IMR-90 (cell line): ENCODE data around the gene FAT2. TPM values are rescaled to one million over a fixed set of nuclear protein-coding genes. Genes with fewer than 3 reads are reported as not detected.

Source experiments
- ATAC-seq: fragments of 200-7000 bp; cut with Tn5 transposase; 2 replicates; pipeline ENCODE4 v1.9.1; 2020; ENCODE audit warnings: low read depth, mild to moderate bottlenecking, moderate library complexity
- BruUV-seq: library from RNA; stranded (reverse); fragments of 400-500 nt; replicated peaks from 2 replicates; lab custom pipeline; 2021; lab: Mats Ljungman, UMichigan
- CTCF ChIA-PET: fragments of 300-600 bp; formaldehyde crosslinking; extraction: SDS; loops from one replicate; lab custom pipeline; 2021; ENCODE audit warnings: antibody characterized with exemption; lab: Yijun Ruan, JAX
- POLR2A ChIA-PET: fragments of 300-600 bp; sonication (Branson Sonifier 250); formaldehyde crosslinking; loops from one replicate; lab custom pipeline; 2022; ENCODE audit warnings: antibody characterized with exemption; ENCODE audit not compliant: unreplicated experiment; lab: Charles Lee
- DNase-seq: peaks from one replicate; pipeline ENCODE4 v3.0.0; 2013
- H2AFZ ChIP-seq: replicated peaks from 2 replicates; pipeline ENCODE3; 2013; ENCODE audit warnings: low read length, mild to moderate bottlenecking; ENCODE audit not compliant: poor library complexity
- H2AK5ac ChIP-seq: 2 replicates; pipeline ENCODE4 v1.6.1; 2013; ENCODE audit warnings: low read depth, low read length, inconsistent platforms
- H2AK9ac ChIP-seq: replicated peaks from 2 replicates; pipeline ENCODE3; 2013; ENCODE audit warnings: mild to moderate bottlenecking, low read depth, low read length, moderate library complexity; ENCODE audit not compliant: poor library complexity
- H2BK120ac ChIP-seq: 2 replicates; pipeline ENCODE4 v1.6.1; 2013; ENCODE audit warnings: low read depth, low read length, inconsistent platforms
- H2BK15ac ChIP-seq: 3 replicates; pipeline ENCODE4 v1.6.1; 2013; ENCODE audit warnings: low read depth, low read length, inconsistent platforms
- H2BK20ac ChIP-seq: 2 replicates; pipeline ENCODE4 v1.6.1; 2013; ENCODE audit warnings: low read depth, mild to moderate bottlenecking, inconsistent platforms, low read length, moderate library complexity
- H2BK5ac ChIP-seq: 2 replicates; pipeline ENCODE4 v1.6.1; 2013; ENCODE audit warnings: mild to moderate bottlenecking, low read depth, low read length, inconsistent platforms; ENCODE audit not compliant: poor library complexity, severe bottlenecking
- H3K14ac ChIP-seq: replicated peaks from 2 replicates; pipeline ENCODE4 v1.6.1; 2013; ENCODE audit warnings: low read depth, low read length, inconsistent platforms
- H3K18ac ChIP-seq: 2 replicates; pipeline ENCODE4 v1.6.1; 2013; ENCODE audit warnings: low read depth, low read length, control low read depth
- H3K23ac ChIP-seq: 2 replicates; pipeline ENCODE4 v1.6.1; 2013; ENCODE audit warnings: low read depth, low read length, inconsistent platforms
- H3K27ac ChIP-seq: 2 replicates; pipeline ENCODE4 v1.5.1; 2013; ENCODE audit warnings: mild to moderate bottlenecking, control low read depth, low read length; ENCODE audit not compliant: insufficient read depth
- H3K27me3 ChIP-seq: 2 replicates; pipeline ENCODE4 v1.6.1; 2013; ENCODE audit warnings: low read length; ENCODE audit not compliant: control insufficient read depth, insufficient read depth
- H3K36me3 ChIP-seq: 2 replicates; pipeline ENCODE4 v1.6.1; 2013; ENCODE audit warnings: low read length, mixed read lengths; ENCODE audit not compliant: control insufficient read depth, insufficient read depth
- H3K4ac ChIP-seq: 2 replicates; pipeline ENCODE4 v1.6.1; 2013; ENCODE audit warnings: low read depth, low read length, inconsistent platforms
- H3K4me1 ChIP-seq: 2 replicates; pipeline ENCODE4 v1.6.1; 2013; ENCODE audit warnings: low read length, mixed read lengths; ENCODE audit not compliant: control insufficient read depth, insufficient read depth
- H3K4me2 ChIP-seq: 2 replicates; pipeline ENCODE4 v1.6.1; 2013; ENCODE audit warnings: low read depth, mild to moderate bottlenecking, control low read depth, low read length, moderate library complexity
- H3K4me3 ChIP-seq: 2 replicates; pipeline ENCODE4 v1.5.1; 2013; ENCODE audit warnings: low read depth, mild to moderate bottlenecking, control low read depth, low read length, moderate library complexity; ENCODE audit not compliant: insufficient read depth
- H3K56ac ChIP-seq: 2 replicates; pipeline ENCODE4 v1.6.1; 2013; ENCODE audit warnings: low read length, inconsistent platforms; ENCODE audit not compliant: insufficient read depth; ENCODE audit errors: extremely low read depth
- H3K79me1 ChIP-seq, 2 experiments: 2 replicates each; pipeline ENCODE4 v1.6.1; 2013; ENCODE audit warnings: low read length in 2 of 2, inconsistent platforms in 1 of 2, low read depth in 1 of 2
- H3K9ac ChIP-seq: 2 replicates; pipeline ENCODE4 v1.6.1; 2013; ENCODE audit warnings: low read depth, low read length, control low read depth
- H3K9me1 ChIP-seq: 2 replicates; pipeline ENCODE4 v1.6.1; 2013; ENCODE audit warnings: low read length, inconsistent platforms; ENCODE audit not compliant: insufficient read depth
- H3K9me3 ChIP-seq: 2 replicates; pipeline ENCODE4 v1.6.1; 2013; ENCODE audit warnings: low read length; ENCODE audit not compliant: control insufficient read depth, insufficient read depth
- H4K20me1 ChIP-seq: 2 replicates; pipeline ENCODE4 v1.6.1; 2013; ENCODE audit warnings: low read length, inconsistent platforms; ENCODE audit not compliant: insufficient read depth
- H4K5ac ChIP-seq: 2 replicates; pipeline ENCODE4 v1.6.1; 2013; ENCODE audit warnings: mild to moderate bottlenecking, low read depth, low read length, control low read depth
- H4K8ac ChIP-seq, 2 experiments: 2 replicates each; pipeline ENCODE4 v1.6.1; 2013; ENCODE audit warnings: low read depth in 2 of 2, low read length in 2 of 2, control low read depth in 1 of 2, inconsistent platforms in 1 of 2
- H4K91ac ChIP-seq: 2 replicates; pipeline ENCODE4 v1.6.1; 2013; ENCODE audit warnings: low read depth, low read length, inconsistent platforms; ENCODE audit not compliant: insufficient read depth
- BHLHE40 ChIP-seq: fragments of 150-350 bp; IDR thresholded peaks from 2 replicates; pipeline ENCODE4 v1.6.1; 2016; ENCODE audit warnings: mild to moderate bottlenecking, low read depth, low read length
- CEBPB ChIP-seq: IDR thresholded peaks from 2 replicates; pipeline ENCODE4 v1.6.1; 2012; ENCODE audit warnings: low read depth, low read length, improper control_type of control experiment
- CHD1 ChIP-seq: IDR thresholded peaks from 2 replicates; pipeline ENCODE4 v1.6.1; 2012; ENCODE audit warnings: low read depth, low read length, improper control_type of control experiment
- FOS ChIP-seq: fragments of 150-350 bp; IDR thresholded peaks from 2 replicates; pipeline ENCODE4 v1.6.1; 2016; ENCODE audit warnings: low read depth, low read length
- MAFK ChIP-seq: IDR thresholded peaks from 2 replicates; pipeline ENCODE4 v1.6.1; 2012; ENCODE audit warnings: low read depth, low read length, improper control_type of control experiment
- MAZ ChIP-seq: IDR thresholded peaks from 2 replicates; pipeline ENCODE4 v1.6.1; 2012; ENCODE audit warnings: low read depth, mild to moderate bottlenecking, low read length, improper control_type of control experiment, moderate library complexity, borderline replicate concordance
- MXI1 ChIP-seq: IDR thresholded peaks from 2 replicates; pipeline ENCODE4 v1.6.1; 2012; ENCODE audit warnings: low read depth, mild to moderate bottlenecking, low read length, moderate library complexity, borderline replicate concordance
- NFE2L2 ChIP-seq: fragments of 150-350 bp; IDR thresholded peaks from 2 replicates; pipeline ENCODE4 v1.6.1; 2016; ENCODE audit warnings: low read depth, mild to moderate bottlenecking, low read length
- POLR2A ChIP-seq: IDR thresholded peaks from 2 replicates; pipeline ENCODE4 v1.6.1; 2012; ENCODE audit warnings: mild to moderate bottlenecking, low read depth, low read length
- RAD21 ChIP-seq: IDR thresholded peaks from 2 replicates; pipeline ENCODE4 v1.6.1; 2012; ENCODE audit warnings: low read length, improper control_type of control experiment
- RCOR1 ChIP-seq: IDR thresholded peaks from 2 replicates; pipeline ENCODE4 v1.6.1; 2012; ENCODE audit warnings: mild to moderate bottlenecking, low read length, improper control_type of control experiment; ENCODE audit not compliant: insufficient replicate concordance
- RFX5 ChIP-seq: IDR thresholded peaks from 2 replicates; pipeline ENCODE4 v1.8.0; 2012; ENCODE audit warnings: low read depth, mild to moderate bottlenecking, low read length, moderate library complexity
- SMC3 ChIP-seq: fragments of 150-350 bp; IDR thresholded peaks from 2 replicates; pipeline ENCODE4 v1.6.1; 2016; ENCODE audit warnings: low read depth, mild to moderate bottlenecking, antibody characterized with exemption, low read length, moderate library complexity
- WGBS, 2 experiments: methylation state at CpG; one replicate each; pipeline versions ENCODE4 v1.1.5 to v1.1.7; 2013; ENCODE audit warnings: missing lambda C conversion rate in 2 of 2; ENCODE audit not compliant: insufficient read length in 1 of 2; ENCODE audit errors: extremely low coverage in 2 of 2; 5-methylcytosine and 5-hydroxymethylcytosine counted together
- dilution Hi-C: fragments of 300-500 bp; cut with HindIII; formaldehyde crosslinking; loops from one replicate; pipeline ENCODE4 v1.14.3; 2018; ENCODE audit warnings: low sequenced_read_pairs; ENCODE audit not compliant: unreplicated experiment
- in situ Hi-C: fragments of 300-500 bp; cut with MboI; formaldehyde crosslinking; loops from 3 replicates; pipeline ENCODE4 v1.14.3; 2019; ENCODE audit warnings: low sequenced_read_pairs, inconsistent platforms, mixed read lengths
- intact Hi-C: fragments of 100-400 bp; cut with micrococcal nuclease; formaldehyde crosslinking; loops from 2 replicates; pipeline ENCODE4 v1.10.0; 2022
- polyA plus RNA-seq, 3 experiments: library from polyadenylated mRNA; depleted of rRNA; stranded (reverse); fragments of >200 nt; gene quantifications; 2 replicates each; pipeline ENCODE4 v1.2.3, GENCODE V29; 2012; ENCODE audit warnings: low replicate concordance in 1 of 3
- total RNA-seq: library from RNA; depleted of rRNA; stranded (reverse); fragments of >200 nt; gene quantifications from 2 replicates; pipeline ENCODE4 v1.2.3, GENCODE V29; 2012
- TF ChIP-seq, protein P1 (sequence below): conservative IDR thresholded peaks from 2 replicates; pipeline ENCODE4 v1.5.1; 2012; ENCODE audit warnings: mild to moderate bottlenecking, low read depth, low read length, improper control_type of control experiment
- TF ChIP-seq, protein P2 (sequence below): fragments of 150-350 bp; IDR thresholded peaks from 2 replicates; pipeline ENCODE4 v1.6.1; 2016; ENCODE audit warnings: low read depth, mild to moderate bottlenecking, low read length, moderate library complexity, borderline replicate concordance
- TF ChIP-seq, protein P3 (sequence below): fragments of 150-350 bp; IDR thresholded peaks from 2 replicates; pipeline ENCODE4 v1.6.1; 2017; ENCODE audit warnings: mild to moderate bottlenecking, antibody characterized with exemption, low read length, low read depth

Gene FAT2
- total and polyA plus RNA-seq, 2 of the 4 experiments (the other 2 are of a cell fraction) = under 0.01 to 0.03 TPM

DNA sequence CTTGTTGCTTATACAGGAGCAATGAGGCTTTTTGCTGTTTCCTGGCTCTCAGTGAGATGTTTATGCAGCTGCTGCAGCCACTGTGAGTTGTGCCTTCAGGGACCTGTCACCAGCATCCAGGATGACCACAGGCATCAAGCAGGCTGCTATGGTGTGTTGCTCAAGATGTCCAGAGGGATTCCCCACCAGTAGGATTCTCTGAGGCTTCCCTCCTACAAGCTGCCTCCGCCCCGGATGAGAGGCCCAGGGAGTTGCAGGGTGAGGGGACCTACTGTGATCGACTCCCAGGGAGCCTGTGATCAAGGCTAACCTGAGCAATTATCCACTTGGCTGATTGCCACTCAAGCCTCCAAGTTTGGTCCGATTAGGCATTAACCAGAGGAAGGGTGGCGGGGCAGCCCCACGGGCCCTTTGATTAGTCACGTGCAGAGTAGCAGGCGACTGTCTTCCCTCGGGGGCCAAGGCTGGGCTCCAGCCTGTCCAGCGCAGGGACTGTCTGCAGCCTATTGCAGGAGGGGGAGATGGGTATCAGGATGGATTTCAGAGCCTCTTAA lies 1.8 kb upstream of the FAT2 start:
- Histone ChIP-seq H3K9me1 (no peaks in the 10 kb centered on the region), H3K4me3 (no peak overlapping the region), H2BK5ac (no peak overlapping the region), H4K20me1 (no peaks in the 10 kb centered on the region), H3K9ac (no peak overlapping the region), H2BK15ac (no peak overlapping the region), H2AFZ (no peak overlapping the region), H2BK120ac (no peak overlapping the region), H2BK20ac (no peak overlapping the region), H4K5ac (no peak overlapping the region), H4K8ac (no peak overlapping the region), H3K23ac (no peak overlapping the region), H3K4ac (no peak overlapping the region), H2AK5ac (no peak overlapping the region), H3K27me3 (peaks cover 18% of the 10 kb centered on the region), H3K27ac (no peak overlapping the region), H4K91ac (no peak overlapping the region), H3K9me3 (no peaks in the 10 kb centered on the region), H3K4me2 (no peak overlapping the region), H3K36me3 (no peaks in the 10 kb centered on the region), H3K79me1 (no peaks in the 10 kb centered on the region), H3K14ac (no peak overlapping the region), H2AK9ac (no peak overlapping the region), H3K4me1 (no peaks in the 10 kb centered on the region), H3K18ac (no peak overlapping the region), H3K56ac (no peak overlapping the region)
- BruUV-seq = no TSS peak
- ChIA-PET POLR2A (no interaction called here), CTCF (no interaction called here)
- no peak for DNase-seq
- intact Hi-C loops = no loop called here
- TF ChIP-seq CEBPB (no peak), MAFK (no peak), RCOR1 (no peak), MAZ (no peak), FOS (no peak), NFE2L2 (no peak), SMC3 (no peak), POLR2A (no peak), RAD21 (no peak), RFX5 (no peak), BHLHE40 (no peak), CHD1 (no peak), MXI1 (no peak)
- TF ChIP-seq, protein P1, sequence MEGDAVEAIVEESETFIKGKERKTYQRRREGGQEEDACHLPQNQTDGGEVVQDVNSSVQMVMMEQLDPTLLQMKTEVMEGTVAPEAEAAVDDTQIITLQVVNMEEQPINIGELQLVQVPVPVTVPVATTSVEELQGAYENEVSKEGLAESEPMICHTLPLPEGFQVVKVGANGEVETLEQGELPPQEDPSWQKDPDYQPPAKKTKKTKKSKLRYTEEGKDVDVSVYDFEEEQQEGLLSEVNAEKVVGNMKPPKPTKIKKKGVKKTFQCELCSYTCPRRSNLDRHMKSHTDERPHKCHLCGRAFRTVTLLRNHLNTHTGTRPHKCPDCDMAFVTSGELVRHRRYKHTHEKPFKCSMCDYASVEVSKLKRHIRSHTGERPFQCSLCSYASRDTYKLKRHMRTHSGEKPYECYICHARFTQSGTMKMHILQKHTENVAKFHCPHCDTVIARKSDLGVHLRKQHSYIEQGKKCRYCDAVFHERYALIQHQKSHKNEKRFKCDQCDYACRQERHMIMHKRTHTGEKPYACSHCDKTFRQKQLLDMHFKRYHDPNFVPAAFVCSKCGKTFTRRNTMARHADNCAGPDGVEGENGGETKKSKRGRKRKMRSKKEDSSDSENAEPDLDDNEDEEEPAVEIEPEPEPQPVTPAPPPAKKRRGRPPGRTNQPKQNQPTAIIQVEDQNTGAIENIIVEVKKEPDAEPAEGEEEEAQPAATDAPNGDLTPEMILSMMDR = no peak
- TF ChIP-seq, protein P2, sequence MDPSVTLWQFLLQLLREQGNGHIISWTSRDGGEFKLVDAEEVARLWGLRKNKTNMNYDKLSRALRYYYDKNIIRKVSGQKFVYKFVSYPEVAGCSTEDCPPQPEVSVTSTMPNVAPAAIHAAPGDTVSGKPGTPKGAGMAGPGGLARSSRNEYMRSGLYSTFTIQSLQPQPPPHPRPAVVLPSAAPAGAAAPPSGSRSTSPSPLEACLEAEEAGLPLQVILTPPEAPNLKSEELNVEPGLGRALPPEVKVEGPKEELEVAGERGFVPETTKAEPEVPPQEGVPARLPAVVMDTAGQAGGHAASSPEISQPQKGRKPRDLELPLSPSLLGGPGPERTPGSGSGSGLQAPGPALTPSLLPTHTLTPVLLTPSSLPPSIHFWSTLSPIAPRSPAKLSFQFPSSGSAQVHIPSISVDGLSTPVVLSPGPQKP = no peak
- TF ChIP-seq, protein P3, sequence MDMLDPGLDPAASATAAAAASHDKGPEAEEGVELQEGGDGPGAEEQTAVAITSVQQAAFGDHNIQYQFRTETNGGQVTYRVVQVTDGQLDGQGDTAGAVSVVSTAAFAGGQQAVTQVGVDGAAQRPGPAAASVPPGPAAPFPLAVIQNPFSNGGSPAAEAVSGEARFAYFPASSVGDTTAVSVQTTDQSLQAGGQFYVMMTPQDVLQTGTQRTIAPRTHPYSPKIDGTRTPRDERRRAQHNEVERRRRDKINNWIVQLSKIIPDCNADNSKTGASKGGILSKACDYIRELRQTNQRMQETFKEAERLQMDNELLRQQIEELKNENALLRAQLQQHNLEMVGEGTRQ = no peak
- 48% methylated on average over 4 of the region's 10 CpGs; no CpG with 5 or more reads in 1 of the 2 experiments for WGBS, 2 experiments
- no peak for ATAC-seq
- dilution Hi-C loops = no loop called here
- in situ Hi-C loops = no loop called here
